22Rv1 (cell line): ENCODE measurements around the gene PRRC2B.
"Not testable (repeated sequence)": the region's sequence is repeated elsewhere in the genome, so short reads cannot be mapped to it uniquely, and the experiment has no call there.

Source experiments
- CTCF ChIP-seq: fragments of 450-650 bp; IDR thresholded peaks from 2 replicates; pipeline ENCODE4 v1.5.1; 2017; ENCODE audit warnings: mild to moderate bottlenecking
- ZFX ChIP-seq: fragments of 450-650 bp; IDR thresholded peaks from 2 replicates; pipeline ENCODE4 v1.6.1; 2017; ENCODE audit warnings: antibody characterized with exemption, borderline replicate concordance

DNA sequence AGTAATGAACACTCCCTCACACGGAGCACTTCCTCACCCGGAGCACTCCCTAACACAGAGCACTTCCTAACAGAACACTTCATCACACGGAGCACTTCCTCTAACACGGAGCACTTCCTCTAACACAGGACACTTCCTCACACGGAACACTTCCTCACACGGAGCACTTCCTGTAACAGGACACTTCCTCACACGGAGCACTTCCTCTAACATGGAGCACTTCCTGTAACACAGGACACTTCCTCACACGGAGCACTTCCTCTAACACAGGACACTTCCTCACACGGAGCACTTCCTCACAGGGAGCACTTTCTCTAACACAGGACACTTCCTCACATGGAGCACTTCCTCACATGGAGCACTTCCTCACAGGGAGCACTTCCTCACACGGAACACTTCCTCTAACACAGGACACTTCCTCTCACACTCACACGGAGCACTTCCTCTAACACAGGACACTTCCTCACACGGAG lies 121.7 kb downstream of the PRRC2B start:
- TF ChIP-seq CTCF, ZFX: not testable (repeated sequence)
